OCI-LY3 (cell line): ENCODE results near the gene C4orf36.

ENCODE experiments used
- CTCF ChIP-seq: fragments of 200-600, 300-600 bp; sonication (generic); IDR thresholded peaks from 2 replicates; pipeline ENCODE4 v1.5.1; 2014; ENCODE audit warnings: antibody characterized with exemption, low read length, low read depth
- EZH2phosphoT487 ChIP-seq: fragments of 200-600 bp; shearing (Covaris generic); IDR thresholded peaks from 2 replicates; pipeline ENCODE4 v1.6.1; 2018; ENCODE audit warnings: antibody characterized with exemption, mixed run types, low read depth

GRCh38 chr4:86928400-86929255, 36.4 kb upstream of the C4orf36 start:
- no peak for TF ChIP-seq CTCF
- no peak for TF ChIP-seq EZH2phosphoT487
